CD4-positive, alpha-beta T cell treated with Interleukin-10 for 1 hour (primary cell): ENCODE measurements around the gene EID3.
"Not testable (repeated sequence)": the region's sequence is repeated elsewhere in the genome, so short reads cannot be mapped to it uniquely, and the experiment has no call there.

Experiments
- DNase-seq: peaks from one replicate; pipeline ENCODE4 v3.0.0-alpha.2; 2020

The EID3 gene

GRCh38 chr12:104314242-104314614, 10.7 kb downstream of the EID3 start:
- no peak for DNase-seq

- DNase-seq, result no peak
Measured at GRCh38 chr12:104315326-104316224, 12.0 kb downstream of the EID3 start.

- no peak for DNase-seq
Measured at GRCh38 chr12:104316936-104317335, 13.4 kb downstream of the EID3 start.

- no peak for DNase-seq
Measured at GRCh38 chr12:104317538-104318210, 14.1 kb downstream of the EID3 start.

- DNase-seq, result no peak
Measured at GRCh38 chr12:104319028-104319427, 15.5 kb downstream of the EID3 start.

GRCh38 chr12:104319918-104320626, 16.5 kb downstream of the EID3 start:
- DNase-seq, result no peak

- DNase-seq, result no peak
Measured at GRCh38 chr12:104320627-104321024, 17.1 kb downstream of the EID3 start.

GRCh38 chr12:104321949-104322348, 18.4 kb downstream of the EID3 start:
- DNase-seq, result no peak

- not testable (repeated sequence) for DNase-seq
Measured at GRCh38 chr12:104322533-104322932, 19.0 kb downstream of the EID3 start.

GRCh38 chr12:104323899-104324298, 20.4 kb downstream of the EID3 start:
- DNase-seq, result no peak

- DNase-seq, result not testable (repeated sequence)
Measured at GRCh38 chr12:104328278-104328677, 24.7 kb downstream of the EID3 start.

GRCh38 chr12:104328790-104329189, 25.3 kb downstream of the EID3 start:
- no peak for DNase-seq

- no peak for DNase-seq
Measured at GRCh38 chr12:104329707-104330532, 26.4 kb downstream of the EID3 start.

- no peak for DNase-seq
Measured at GRCh38 chr12:104331376-104331775, 27.8 kb downstream of the EID3 start.

GRCh38 chr12:104332273-104332672, 28.7 kb downstream of the EID3 start:
- DNase-seq, result not testable (repeated sequence)

GRCh38 chr12:104333692-104334255, 30.2 kb downstream of the EID3 start:
- DNase-seq, result no peak

- no peak for DNase-seq
Measured at GRCh38 chr12:104334581-104334980, 31.0 kb downstream of the EID3 start.

- no peak for DNase-seq
Measured at GRCh38 chr12:104336115-104336514, 32.6 kb downstream of the EID3 start.

- DNase-seq, result no peak
Measured at GRCh38 chr12:104337030-104337558, 33.6 kb downstream of the EID3 start.

- no peak for DNase-seq
Measured at GRCh38 chr12:104339663-104340062, 36.1 kb downstream of the EID3 start.

- no peak for DNase-seq
Measured at GRCh38 chr12:104340177-104340576, 36.6 kb downstream of the EID3 start.
